Brain pericyte (primary cell): Measurements from ENCODE around the gene C2orf68.
A peak's percentile ranks its signal among the peaks of the same experiment; 100 is the strongest.
"Not testable (repeated sequence)": the region's sequence is repeated elsewhere in the genome, so short reads cannot be mapped to it uniquely, and the experiment has no call there.

Experiments used
- DNase-seq: peaks from one replicate; pipeline ENCODE4 v3.0.0-alpha.2; 2012; ENCODE audit warnings: low read depth, low spot score

The C2orf68 gene

GRCh38 chr2:85582492-85582891, 29.4 kb downstream of the C2orf68 start:
- DNase-seq, result no peak

GRCh38 chr2:85580206-85580605, 31.7 kb downstream of the C2orf68 start:
- DNase-seq, result no peak

DNA sequence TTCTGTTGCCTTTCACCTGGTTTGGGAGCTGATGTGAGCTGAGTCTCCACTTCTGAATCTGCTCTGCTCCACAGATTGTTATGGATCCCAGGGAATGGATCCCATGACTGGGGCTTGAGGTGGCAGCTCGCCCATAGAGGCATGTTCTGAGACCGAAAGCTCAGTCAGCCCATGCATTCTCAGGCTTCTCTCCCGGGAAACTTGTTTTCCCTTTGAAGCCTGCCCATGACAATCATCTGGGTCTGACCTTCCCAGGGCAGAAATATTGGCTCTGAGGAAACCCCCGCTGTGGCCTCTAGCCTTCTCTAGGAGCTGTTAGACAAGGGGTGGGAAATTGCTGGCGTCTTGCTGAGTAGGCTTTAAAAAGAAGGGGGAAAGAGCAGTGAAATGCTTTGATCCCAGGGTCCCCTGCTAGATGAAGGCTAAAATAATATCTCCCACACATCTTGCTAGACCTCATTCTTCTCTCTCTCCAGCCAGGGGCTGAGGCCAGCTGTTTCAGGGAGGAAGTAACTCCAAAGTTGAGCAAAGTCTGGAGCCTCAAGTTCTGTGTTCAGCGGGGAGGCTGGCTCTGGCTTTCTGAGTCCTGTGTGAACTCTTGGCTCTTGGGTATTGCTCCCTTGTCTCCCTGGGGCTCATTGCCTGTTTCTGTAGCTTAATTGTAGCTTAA, 32.5 kb downstream of the C2orf68 start:
- DNase-seq, result peak; percentile 80

GRCh38 chr2:85578243-85579180, 33.4 kb downstream of the C2orf68 start:
- DNase-seq, result no peak

- DNase-seq, result no peak
Observed at GRCh38 chr2:85577386-85578242, 34.3 kb downstream of the C2orf68 start, which contains the start of gene VAMP8. Gene VAMP8, plus strand, starts transcription at chr2:85577586. Its CDS starts 61 bp downstream, at chr2:85577647.

DNA sequence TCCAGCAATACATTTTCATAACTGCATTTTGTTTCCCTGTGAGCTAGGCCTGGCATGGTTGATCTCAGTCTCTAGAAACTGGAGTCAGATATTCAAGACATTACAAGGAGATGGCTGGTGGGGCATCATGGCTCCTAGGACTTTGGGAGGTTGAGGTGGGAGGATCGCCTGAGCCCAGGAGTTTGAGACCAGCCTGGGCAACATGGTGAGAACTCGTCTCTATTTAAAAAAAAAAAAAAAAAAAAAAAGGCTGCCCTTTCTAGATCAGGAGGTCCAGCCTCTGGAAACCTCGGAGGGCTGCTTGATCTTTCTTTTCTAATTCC, 34.8 kb downstream of the C2orf68 start:
- no peak for DNase-seq

DNA sequence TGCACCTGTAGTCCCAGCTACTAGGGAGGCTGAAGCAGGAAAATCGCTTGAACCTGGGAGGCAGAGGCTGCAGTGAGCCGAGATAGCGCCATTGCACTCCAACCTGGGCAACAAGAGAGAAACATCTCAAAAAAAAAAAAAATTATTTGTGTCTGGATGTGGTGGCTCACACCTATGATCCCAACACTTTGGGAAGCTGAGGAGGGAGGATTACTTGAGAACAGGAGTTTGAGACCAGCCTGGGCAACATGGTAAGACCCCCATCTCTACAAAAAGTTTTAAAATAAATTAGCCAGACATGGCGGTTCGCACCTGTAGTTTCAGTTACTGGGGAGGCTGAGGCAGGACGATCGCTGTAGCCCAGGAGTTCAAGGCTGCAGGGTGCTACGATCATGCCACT, 36.1 kb downstream of the C2orf68 start:
- no peak for DNase-seq

DNA sequence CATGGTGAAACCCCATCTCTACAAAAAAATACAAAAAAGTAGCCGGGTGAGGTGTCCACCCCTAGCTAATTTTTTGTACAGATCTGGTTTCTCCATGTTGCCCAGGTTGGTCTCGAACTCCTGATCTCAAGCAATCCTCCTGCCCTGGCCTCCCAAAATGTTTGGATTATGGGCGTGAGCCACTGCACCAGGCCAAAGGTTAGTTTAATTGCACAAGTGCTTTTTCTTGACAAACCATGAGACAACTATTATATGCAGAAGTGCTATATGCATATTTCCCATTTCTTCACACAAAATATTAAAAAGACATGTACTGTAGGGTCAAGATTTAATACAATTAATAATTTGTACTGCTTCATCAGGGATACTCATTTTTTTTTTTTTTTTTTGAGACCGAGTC, 45.6 kb downstream of the C2orf68 start:
- DNase-seq, result no peak

GRCh38 chr2:85564144-85564563, 47.7 kb downstream of the C2orf68 start:
- no peak for DNase-seq

DNA sequence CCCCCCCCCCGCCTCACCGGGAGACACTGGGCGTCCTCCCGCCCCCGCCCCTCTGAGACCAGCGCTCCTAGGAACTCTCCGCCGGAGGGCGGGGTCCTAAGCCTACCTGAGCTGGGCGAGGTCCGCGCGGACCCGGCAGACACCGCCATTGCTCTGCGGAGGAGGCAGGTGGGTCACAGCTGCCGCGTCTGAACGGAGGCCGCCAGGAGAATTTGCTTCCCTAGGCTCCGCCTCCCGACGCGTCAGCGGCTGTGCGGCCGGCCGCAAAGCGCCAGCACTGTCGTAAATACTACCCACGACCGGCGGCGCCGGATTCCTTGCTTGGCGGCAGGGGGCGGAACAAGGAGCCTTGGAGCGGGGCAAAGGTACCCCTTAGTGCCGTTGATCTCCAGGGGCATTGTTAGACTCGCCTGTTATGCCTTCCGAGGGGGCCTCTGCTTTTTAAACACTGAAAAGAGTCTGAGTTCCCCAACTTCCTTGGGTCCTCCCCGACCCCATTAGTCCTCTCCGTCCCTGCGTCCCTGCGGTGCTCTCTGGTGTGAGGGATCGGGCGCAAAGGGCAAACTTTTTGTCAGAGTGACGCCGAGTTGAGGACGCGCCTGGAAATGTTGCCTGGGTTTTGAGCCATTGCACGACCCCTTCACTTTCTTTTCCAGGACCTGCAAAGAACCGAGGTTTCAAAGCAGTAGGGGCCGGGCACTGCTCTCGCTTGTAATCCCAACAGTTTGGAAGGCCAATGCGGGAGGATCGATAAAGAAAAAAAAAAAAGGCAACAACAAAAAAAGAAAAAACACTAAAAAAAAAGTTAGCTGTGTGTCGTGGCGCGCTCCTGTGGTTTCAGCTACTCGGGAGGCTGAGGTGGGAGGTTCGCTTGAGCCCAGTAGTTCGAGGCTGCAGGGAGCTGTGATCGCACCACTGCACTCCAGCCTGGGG, 50.3 kb downstream of the C2orf68 start, which contains the start of gene GGCX:
Gene GGCX, minus strand, starts transcription at position 214 of the 933 bp plus-strand sequence. Its CDS starts 65 bp downstream, at position 149.
- DNase-seq, result peak; percentile 82

DNA sequence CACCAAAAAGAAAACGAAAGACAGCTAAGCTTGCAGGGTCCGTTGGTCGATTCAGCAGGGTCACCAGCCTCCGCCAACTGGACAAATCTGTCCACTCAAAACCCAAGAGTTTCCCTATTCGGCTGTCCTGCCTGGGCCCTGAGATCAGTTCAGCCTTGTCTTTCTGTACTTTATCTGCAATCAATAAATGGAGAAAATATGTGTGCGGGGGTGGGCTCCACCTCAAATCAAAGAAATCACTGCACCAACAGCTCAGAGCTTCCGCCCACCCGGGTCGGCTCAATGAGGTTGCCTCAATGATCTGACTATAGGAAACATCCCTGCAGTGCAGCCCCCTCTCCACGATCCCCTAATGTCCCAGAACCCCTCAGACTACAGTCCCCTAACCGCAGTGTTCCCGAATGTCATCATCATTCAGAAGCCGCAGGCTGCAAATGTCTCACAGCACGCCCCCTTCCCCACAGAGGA, 51.0 kb downstream of the C2orf68 start:
- no peak for DNase-seq

DNA sequence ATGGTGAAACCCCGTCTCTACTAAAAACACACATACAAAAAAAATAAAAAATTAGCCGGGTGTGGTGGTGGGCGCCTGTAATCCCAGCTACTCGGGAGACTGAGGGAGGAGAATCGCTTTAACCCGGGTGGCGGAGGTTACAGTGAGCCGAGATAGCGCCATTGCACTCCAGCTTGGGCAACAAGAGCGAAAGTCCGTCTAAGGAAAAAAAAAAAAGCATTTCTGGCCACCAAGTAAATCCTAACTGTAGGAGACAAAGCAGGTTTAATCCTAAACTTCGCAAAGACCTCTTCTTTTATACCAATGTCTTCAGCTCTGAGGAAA, 51.5 kb downstream of the C2orf68 start:
- not testable (repeated sequence) for DNase-seq

- no peak for DNase-seq
Observed at GRCh38 chr2:85558160-85558559, 53.7 kb downstream of the C2orf68 start.

GRCh38 chr2:85557130-85557529, 54.7 kb downstream of the C2orf68 start:
- DNase-seq, result no peak
